Measurements from ENCODE around the gene BTG2.
"Not testable (repeated sequence)": the region's sequence is repeated elsewhere in the genome, so short reads cannot be mapped to it uniquely, and the experiment has no call there.

Gene BTG2, protein sequence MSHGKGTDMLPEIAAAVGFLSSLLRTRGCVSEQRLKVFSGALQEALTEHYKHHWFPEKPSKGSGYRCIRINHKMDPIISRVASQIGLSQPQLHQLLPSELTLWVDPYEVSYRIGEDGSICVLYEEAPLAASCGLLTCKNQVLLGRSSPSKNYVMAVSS

DNA sequence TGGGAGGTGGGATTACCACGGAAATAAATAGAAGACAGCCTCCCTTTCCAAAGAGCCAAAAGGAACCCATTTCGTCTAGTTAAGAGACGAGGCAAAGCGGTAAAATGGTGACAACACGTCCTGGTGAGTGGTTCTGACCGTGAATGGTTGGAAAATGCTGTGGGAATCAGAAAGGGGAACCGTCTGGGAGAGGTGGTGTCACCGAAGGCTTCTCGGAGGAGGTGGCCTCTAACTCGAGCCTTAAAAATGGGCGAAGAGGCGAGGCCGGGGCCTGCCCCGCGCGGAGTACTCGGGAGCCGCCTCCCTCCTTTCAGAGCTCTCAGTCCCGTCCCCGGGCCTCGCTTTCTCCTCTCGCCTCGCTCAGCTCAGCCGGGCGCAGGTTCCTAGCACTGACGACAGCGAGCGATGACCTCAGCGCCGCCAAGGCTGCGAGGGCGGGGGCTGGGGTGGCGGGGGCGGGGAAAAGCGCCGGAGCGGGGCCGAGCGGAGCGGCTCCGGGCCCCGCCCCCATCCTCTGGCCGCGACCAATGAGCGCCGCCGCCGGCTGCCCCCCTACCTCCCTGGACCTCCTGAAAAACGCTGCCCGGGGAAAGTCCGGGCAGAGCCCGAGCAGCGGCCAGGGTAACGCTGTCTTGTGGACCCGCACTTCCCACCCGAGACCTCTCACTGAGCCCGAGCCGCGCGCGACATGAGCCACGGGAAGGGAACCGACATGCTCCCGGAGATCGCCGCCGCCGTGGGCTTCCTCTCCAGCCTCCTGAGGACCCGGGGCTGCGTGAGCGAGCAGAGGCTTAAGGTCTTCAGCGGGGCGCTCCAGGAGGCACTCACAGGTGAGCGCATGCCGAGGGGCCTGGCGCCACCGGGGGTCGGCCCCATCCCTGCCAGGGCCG lies at the start of gene BTG2:
BTG2 (plus strand) TSS at position 601 of the 890 bp plus-strand sequence; CDS start at position 689, 88 bp downstream.
- peak within 1 kb of the TSS; percentile 89 for H3K4me3 ChIP-seq (ENCODE audit: low read length)
- H3K79me2 ChIP-seq (ENCODE audit: low read length), result peaks cover 74% of the 10 kb centered on the region
- no peaks in the 10 kb centered on the region for H3K27me3 ChIP-seq (replicated peaks; ENCODE audit: insufficient read depth, low read length)
- peak within 1 kb of the TSS; percentile 99 for H3K4me2 ChIP-seq (ENCODE audit: low read depth, low read length)
- peak within 1 kb of the TSS; percentile 95 for H3K9ac ChIP-seq (ENCODE audit: low read length)
- no peaks in the 10 kb centered on the region for H3K9me3 ChIP-seq (replicated peaks; ENCODE audit: insufficient read depth, low read length)
- peak; percentile 98 for DNase-seq
- H3K4me1 ChIP-seq (ENCODE audit: low read length), result peaks cover 62% of the 10 kb centered on the region
- H2AFZ ChIP-seq (ENCODE audit: low read length), result no peak within 1 kb of the TSS
- peak within 1 kb of the TSS; percentile 88 for H3K27ac ChIP-seq (ENCODE audit: low read length)
- no peak for TF ChIP-seq EZH2 (optimal IDR thresholded peaks at IDR 0.05; ENCODE audit: low read depth, low read length)
- TF ChIP-seq EZH2phosphoT487 (IDR thresholded peaks at IDR 0.05; ENCODE audit: low read length), result no peak
- TF ChIP-seq, protein P1, sequence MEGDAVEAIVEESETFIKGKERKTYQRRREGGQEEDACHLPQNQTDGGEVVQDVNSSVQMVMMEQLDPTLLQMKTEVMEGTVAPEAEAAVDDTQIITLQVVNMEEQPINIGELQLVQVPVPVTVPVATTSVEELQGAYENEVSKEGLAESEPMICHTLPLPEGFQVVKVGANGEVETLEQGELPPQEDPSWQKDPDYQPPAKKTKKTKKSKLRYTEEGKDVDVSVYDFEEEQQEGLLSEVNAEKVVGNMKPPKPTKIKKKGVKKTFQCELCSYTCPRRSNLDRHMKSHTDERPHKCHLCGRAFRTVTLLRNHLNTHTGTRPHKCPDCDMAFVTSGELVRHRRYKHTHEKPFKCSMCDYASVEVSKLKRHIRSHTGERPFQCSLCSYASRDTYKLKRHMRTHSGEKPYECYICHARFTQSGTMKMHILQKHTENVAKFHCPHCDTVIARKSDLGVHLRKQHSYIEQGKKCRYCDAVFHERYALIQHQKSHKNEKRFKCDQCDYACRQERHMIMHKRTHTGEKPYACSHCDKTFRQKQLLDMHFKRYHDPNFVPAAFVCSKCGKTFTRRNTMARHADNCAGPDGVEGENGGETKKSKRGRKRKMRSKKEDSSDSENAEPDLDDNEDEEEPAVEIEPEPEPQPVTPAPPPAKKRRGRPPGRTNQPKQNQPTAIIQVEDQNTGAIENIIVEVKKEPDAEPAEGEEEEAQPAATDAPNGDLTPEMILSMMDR (IDR thresholded peaks at IDR 0.05; ENCODE audit: low read length), result no peak
- H3K36me3 ChIP-seq (replicated peaks; ENCODE audit: insufficient read depth, low read length), result peaks cover 26% of the 10 kb centered on the region
- peaks cover 44% of the 10 kb centered on the region for H4K20me1 ChIP-seq (ENCODE audit: insufficient read depth, low read length)
- no peaks in the 10 kb centered on the region for H3K9me2 ChIP-seq (replicated peaks; ENCODE audit: insufficient read depth, low read length)
- peaks cover 83% of the 10 kb centered on the region for H3F3A ChIP-seq (ENCODE audit: insufficient read depth, low read length)

DNA sequence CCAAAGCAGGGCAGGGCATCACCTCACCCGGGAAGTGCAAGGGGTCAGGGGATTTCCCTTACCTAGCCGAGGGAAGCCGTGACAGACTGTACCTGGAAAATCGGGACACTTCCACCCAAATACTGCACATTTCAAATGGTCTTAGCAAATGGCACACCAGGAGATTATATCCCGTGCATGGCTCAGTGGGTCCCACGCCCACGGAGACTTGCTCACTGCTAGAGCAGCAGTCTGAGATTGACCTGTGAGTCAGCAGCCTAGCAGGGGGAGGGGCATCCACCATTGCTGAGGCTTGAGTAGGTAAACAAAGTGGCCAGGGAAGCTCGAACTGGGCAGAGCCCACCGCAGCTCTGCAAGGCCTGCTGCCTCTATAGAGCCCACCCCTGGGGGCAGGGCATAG lies 48.7 kb upstream of the BTG2 start:
- not testable (repeated sequence) for H3K9ac ChIP-seq (ENCODE audit: low read length); H3K9me2 ChIP-seq (replicated peaks; ENCODE audit: insufficient read depth, low read length); H3K36me3 ChIP-seq (replicated peaks; ENCODE audit: insufficient read depth, low read length); DNase-seq; H3K79me2 ChIP-seq (ENCODE audit: low read length); H2AFZ ChIP-seq (ENCODE audit: low read length); H3K27ac ChIP-seq (ENCODE audit: low read length); H3K9me3 ChIP-seq (replicated peaks; ENCODE audit: insufficient read depth, low read length); H3K27me3 ChIP-seq (replicated peaks; ENCODE audit: insufficient read depth, low read length); H3K4me2 ChIP-seq (ENCODE audit: low read depth, low read length); H3K4me3 ChIP-seq (ENCODE audit: low read length); H3F3A ChIP-seq (ENCODE audit: insufficient read depth, low read length); H4K20me1 ChIP-seq (ENCODE audit: insufficient read depth, low read length)
- H3K4me1 ChIP-seq (ENCODE audit: low read length), result peaks cover 17% of the 10 kb centered on the region

DNA sequence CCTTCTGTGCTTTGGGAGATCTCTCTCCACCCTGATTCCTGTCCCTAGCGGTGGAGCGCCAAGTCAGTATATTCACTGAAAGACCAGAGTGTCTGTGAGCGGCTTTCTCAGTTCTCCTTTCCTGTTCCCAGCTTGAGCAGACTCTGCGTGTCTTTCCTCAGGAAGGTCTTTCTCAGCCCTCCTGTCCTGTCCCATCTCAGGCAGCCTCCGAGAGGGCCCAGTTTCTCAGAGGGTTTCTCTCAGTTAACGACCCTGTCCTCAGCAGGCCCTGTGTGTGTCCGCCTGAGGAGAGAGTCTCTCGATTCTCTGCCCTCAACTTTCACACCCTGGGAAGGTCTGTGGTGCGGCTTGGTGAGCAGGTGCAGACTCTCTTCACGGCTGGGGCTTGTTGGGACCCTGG lies 41.8 kb upstream of the BTG2 start:
- Histone ChIP-seq H4K20me1 (ENCODE audit: insufficient read depth, low read length) (no peaks in the 10 kb centered on the region), H3K4me2 (ENCODE audit: low read depth, low read length) (peak overlapping the region; percentile 23; the same call in 1 of the 2 replicates), H3K9me2 (replicated peaks; ENCODE audit: insufficient read depth, low read length) (no peaks in the 10 kb centered on the region), H3K79me2 (ENCODE audit: low read length) (no peaks in the 10 kb centered on the region), H3F3A (ENCODE audit: insufficient read depth, low read length) (peaks cover 17% of the 10 kb centered on the region), H3K27me3 (replicated peaks; ENCODE audit: insufficient read depth, low read length) (no peaks in the 10 kb centered on the region), H2AFZ (ENCODE audit: low read length) (peak overlapping the region; percentile 40; the same call in 1 of the 2 replicates), H3K27ac (ENCODE audit: low read length) (no peak overlapping the region; the same call in 1 of the 2 replicates), H3K36me3 (replicated peaks; ENCODE audit: insufficient read depth, low read length) (no peaks in the 10 kb centered on the region), H3K9me3 (replicated peaks; ENCODE audit: insufficient read depth, low read length) (no peaks in the 10 kb centered on the region), H3K9ac (ENCODE audit: low read length) (no peak overlapping the region), H3K4me1 (ENCODE audit: low read length) (peaks cover 16% of the 10 kb centered on the region), H3K4me3 (ENCODE audit: low read length) (no peak overlapping the region)
- TF ChIP-seq, protein P1 (IDR thresholded peaks at IDR 0.05; ENCODE audit: low read length), result no peak; the same call in 1 of the 2 replicates
- no peak for TF ChIP-seq EZH2 (optimal IDR thresholded peaks at IDR 0.05; ENCODE audit: low read depth, low read length)
- TF ChIP-seq EZH2phosphoT487 (IDR thresholded peaks at IDR 0.05; ENCODE audit: low read length), result no peak
- DNase-seq, result no peak
